ENCODE measurements around the gene GALE.

DNA sequence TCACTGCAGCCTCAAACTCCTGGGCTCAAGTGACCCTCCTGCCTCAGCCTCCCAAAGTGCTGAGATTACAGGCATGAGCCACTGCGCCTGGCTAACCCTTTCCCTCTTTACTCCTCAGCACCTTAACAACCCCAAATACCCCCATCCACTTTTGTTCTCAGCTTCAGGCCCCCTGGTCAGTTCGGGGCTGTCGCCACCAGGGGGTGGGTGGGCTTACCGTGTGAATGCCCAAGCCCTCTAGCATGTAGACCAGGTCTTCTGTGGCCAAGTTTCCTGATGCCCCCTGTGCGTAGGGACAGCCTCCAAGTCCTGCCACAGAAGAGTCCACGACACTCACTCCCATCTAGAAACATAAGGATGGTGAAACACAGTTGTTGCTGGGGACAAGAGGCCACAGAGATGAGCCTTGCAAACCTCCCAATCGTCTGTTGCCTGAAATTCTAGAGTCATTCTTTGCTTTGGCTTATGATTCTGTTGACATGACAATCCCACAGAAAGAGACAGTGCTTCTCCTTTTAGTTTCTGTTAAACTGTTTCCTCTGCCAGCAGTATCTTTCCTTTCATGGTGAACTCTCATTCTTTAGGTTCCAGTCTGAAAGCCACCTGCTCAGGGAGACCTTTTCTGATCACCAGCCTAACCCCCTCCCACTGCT is 3.8 kb upstream of the GALE start:
- TF ChIP-seq, protein P1, sequence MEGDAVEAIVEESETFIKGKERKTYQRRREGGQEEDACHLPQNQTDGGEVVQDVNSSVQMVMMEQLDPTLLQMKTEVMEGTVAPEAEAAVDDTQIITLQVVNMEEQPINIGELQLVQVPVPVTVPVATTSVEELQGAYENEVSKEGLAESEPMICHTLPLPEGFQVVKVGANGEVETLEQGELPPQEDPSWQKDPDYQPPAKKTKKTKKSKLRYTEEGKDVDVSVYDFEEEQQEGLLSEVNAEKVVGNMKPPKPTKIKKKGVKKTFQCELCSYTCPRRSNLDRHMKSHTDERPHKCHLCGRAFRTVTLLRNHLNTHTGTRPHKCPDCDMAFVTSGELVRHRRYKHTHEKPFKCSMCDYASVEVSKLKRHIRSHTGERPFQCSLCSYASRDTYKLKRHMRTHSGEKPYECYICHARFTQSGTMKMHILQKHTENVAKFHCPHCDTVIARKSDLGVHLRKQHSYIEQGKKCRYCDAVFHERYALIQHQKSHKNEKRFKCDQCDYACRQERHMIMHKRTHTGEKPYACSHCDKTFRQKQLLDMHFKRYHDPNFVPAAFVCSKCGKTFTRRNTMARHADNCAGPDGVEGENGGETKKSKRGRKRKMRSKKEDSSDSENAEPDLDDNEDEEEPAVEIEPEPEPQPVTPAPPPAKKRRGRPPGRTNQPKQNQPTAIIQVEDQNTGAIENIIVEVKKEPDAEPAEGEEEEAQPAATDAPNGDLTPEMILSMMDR (IDR thresholded peaks at IDR 0.05): no peak
- TF ChIP-seq EP300 (IDR thresholded peaks at IDR 0.05; ENCODE audit: low read depth) (no peak), POLR2AphosphoS5 (IDR thresholded peaks at IDR 0.05) (no peak)
